ENCODE results near the gene LYG2.
"Not testable (repeated sequence)": the region's sequence is repeated elsewhere in the genome, so short reads cannot be mapped to it uniquely, and the experiment has no call there.

The LYG2 gene

DNA sequence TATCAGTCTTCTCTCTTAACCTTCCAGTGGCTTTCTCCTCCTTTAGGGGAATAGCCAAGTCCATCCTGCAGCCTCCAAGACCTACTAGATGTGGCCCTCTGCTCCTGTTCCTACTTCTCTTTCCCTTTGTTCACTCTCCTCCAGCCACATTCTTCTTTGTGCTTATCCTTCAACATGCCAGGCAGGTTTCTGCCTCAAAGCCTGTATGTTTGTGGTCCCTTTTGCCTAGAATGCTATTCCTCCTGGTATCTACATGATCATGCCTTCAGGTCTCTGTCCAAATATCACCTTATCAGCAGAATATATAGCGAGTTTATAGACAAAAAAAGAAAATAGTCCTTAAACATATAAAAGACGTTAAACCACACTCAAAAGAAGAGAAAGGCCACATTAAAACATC, 5.5 kb downstream of the LYG2 start:
- no peaks in the 10 kb centered on the region for H3K9me3 ChIP-seq
- H3K36me3 ChIP-seq (replicated peaks) = no peaks in the 10 kb centered on the region
- no peaks in the 10 kb centered on the region for H3K4me1 ChIP-seq
- no peaks in the 10 kb centered on the region for H3K27me3 ChIP-seq (ENCODE audit: low read depth)
- in situ Hi-C loops (cut with MboI; ENCODE audit: low sequenced_read_pairs) = no loop called here
- no peak for DNase-seq (ENCODE audit: low spot score in 2 of 2)
- no peak overlapping the region for H3K4me3 ChIP-seq

DNA sequence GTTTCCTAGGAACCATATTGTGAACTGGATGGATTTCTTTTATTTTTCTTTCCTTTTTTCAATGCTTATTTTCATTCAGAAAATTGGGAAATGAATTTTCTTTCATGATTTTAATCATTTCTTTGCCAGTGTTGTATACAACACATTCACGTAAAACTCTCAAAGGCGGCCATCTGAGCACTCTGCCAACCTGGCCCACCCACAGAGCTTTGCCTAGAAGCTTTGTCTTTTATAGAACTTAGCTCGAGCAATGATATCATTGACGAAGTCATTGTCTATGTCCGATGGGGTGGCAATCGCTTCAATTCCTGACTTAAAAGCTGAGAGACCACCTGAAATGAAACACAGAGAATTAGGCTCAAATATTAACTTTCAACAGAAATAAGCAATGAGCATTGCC, 13.3 kb downstream of the LYG2 start:
- Histone ChIP-seq H3K4me1 (no peaks in the 10 kb centered on the region), H3K27me3 (ENCODE audit: low read depth) (no peaks in the 10 kb centered on the region), H3K36me3 (replicated peaks) (no peaks in the 10 kb centered on the region), H3K9me3 (no peaks in the 10 kb centered on the region), H3K4me3 (no peak overlapping the region)
- in situ Hi-C loops (cut with MboI; ENCODE audit: low sequenced_read_pairs) = no loop called here
- no peak for DNase-seq (ENCODE audit: low spot score in 2 of 2)

DNA sequence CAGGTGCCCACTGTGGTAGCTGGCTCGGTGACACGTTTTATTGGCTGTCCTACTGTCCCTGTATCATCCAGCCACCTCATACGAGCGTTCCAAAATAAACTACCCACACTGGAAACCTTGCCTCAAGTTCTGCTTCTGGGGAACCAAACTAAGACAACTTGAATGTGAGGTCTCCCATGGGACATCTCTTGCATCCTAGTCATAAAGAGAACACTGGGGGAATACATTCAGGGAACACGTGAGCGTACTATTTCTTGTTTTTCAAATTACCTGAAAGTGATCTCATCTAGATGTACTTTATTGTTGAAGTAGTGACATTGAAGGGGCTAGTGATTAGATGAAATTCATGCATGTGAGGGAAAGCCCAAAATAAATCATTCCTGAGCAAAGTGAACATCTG, 15.0 kb downstream of the LYG2 start:
- in situ Hi-C loops (cut with MboI; ENCODE audit: low sequenced_read_pairs) = no loop called here
- H3K4me1 ChIP-seq = no peaks in the 10 kb centered on the region
- no peak for DNase-seq (ENCODE audit: low spot score in 2 of 2)

DNA sequence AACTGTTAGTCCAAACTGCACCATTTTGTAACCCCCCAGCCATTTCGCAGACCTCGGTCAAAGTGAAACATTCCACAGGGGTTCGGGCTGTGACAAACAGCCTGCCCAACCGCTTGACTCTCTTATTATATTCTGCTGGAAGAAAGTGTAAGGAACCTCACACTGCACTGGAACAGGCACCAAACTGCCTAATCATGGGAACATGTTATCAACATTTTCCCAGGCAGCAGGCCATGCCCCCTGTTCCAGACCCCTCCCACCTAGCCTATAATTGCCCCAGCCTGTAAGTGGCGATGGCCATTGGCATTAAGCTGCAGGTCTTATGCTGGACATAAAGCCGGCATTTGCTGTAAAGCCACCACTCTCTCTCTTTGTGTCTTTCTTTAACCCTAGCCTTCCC, 16.9 kb downstream of the LYG2 start:
- H3K27me3 ChIP-seq (ENCODE audit: low read depth) = no peaks in the 10 kb centered on the region
- H3K36me3 ChIP-seq (replicated peaks) = no peaks in the 10 kb centered on the region
- in situ Hi-C loops (cut with MboI; ENCODE audit: low sequenced_read_pairs) = no loop called here
- DNase-seq (ENCODE audit: low spot score in 2 of 2) = no peak
- no peaks in the 10 kb centered on the region for H3K9me3 ChIP-seq
- H3K4me3 ChIP-seq = no peak overlapping the region
- no peaks in the 10 kb centered on the region for H3K4me1 ChIP-seq

More for the DNA sequence above, 15.0 kb downstream of the LYG2 start:
- H3K27me3 ChIP-seq (ENCODE audit: low read depth) = no peaks in the 10 kb centered on the region
- no peaks in the 10 kb centered on the region for H3K9me3 ChIP-seq
- H3K36me3 ChIP-seq (replicated peaks) = no peaks in the 10 kb centered on the region
- H3K4me3 ChIP-seq = no peak overlapping the region

DNA sequence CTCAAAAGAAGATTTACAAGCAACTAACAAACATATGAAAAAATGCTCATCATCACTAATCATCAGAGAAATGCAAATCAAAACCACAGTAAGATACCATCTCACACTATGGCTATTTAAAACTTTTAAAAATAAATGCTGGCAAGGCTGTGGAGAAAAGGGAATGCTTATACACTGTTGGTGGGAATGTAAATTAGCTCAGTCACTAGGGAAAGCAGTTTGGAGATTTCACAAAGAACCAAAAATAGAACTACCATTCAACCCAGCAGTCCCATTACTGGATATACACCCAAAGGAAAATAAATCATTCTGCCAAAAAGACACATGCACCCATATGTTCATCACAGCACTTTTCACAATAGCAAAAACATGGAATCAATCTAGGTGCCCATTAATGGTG, 22.3 kb downstream of the LYG2 start:
- H3K27me3 ChIP-seq (ENCODE audit: low read depth); in situ Hi-C loops (cut with MboI; ENCODE audit: low sequenced_read_pairs); H3K4me1 ChIP-seq; DNase-seq (ENCODE audit: low spot score in 2 of 2); H3K9me3 ChIP-seq; H3K36me3 ChIP-seq (replicated peaks); H3K4me3 ChIP-seq: not testable (repeated sequence)

DNA sequence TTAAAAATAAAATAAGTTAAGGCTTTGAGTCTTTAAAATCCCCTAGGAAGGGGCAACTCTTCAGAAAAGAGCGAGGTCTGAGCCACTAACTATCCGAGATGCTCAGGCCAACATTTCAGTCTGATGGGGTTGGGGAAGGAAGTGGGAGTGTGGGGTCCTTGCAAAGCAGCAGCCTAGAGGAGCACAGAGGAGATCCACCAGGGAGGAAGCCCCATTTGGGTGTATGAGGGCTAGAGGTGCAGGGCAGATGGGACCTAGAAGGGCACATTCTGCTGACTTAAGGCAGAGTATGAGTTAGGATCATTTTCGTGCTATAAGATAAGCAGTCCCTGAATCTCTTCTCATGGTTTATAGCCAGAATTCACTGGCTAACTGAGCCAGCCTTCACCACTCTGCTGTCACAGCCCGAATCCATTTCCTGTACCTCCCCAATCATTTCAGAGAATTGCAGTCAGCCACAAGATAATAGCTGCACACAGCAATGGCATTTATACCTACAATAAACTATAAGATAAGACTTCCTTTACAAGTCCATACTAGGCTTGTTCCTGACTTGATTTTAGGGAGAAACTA, 37.5 kb downstream of the LYG2 start:
- Histone ChIP-seq H3K4me1 (no peaks in the 10 kb centered on the region), H3K4me3 (no peak overlapping the region), H3K9me3 (no peaks in the 10 kb centered on the region), H3K27me3 (ENCODE audit: low read depth) (no peaks in the 10 kb centered on the region), H3K36me3 (replicated peaks) (no peaks in the 10 kb centered on the region)
- DNase-seq (ENCODE audit: low spot score in 2 of 2) = no peak
- in situ Hi-C loops (cut with MboI; ENCODE audit: low sequenced_read_pairs) = no loop called here

DNA sequence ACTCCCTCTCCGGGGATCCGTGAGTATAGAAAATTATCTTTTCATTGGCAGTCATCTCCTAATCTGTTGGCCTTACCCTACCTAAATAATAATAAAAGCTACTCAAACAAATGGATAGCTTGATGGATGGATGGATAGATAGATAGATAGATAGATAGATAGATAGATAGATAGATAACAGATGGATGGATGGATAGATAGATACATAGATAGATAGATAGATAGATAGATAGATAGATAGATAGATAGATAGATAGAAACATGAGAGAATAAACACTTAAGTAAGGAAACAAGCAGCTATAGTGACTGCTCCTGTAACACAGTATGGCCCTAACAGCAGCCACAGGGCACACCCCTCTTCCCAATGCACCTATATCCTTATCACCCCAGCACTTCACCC, 39.4 kb downstream of the LYG2 start:
- in situ Hi-C loops (cut with MboI; ENCODE audit: low sequenced_read_pairs) = no loop called here
- no peak for DNase-seq (ENCODE audit: low spot score in 2 of 2)
- H3K4me3 ChIP-seq = no peak overlapping the region
- no peaks in the 10 kb centered on the region for H3K9me3 ChIP-seq
- H3K27me3 ChIP-seq (ENCODE audit: low read depth) = no peaks in the 10 kb centered on the region
- no peaks in the 10 kb centered on the region for H3K4me1 ChIP-seq
- no peaks in the 10 kb centered on the region for H3K36me3 ChIP-seq (replicated peaks)

DNA sequence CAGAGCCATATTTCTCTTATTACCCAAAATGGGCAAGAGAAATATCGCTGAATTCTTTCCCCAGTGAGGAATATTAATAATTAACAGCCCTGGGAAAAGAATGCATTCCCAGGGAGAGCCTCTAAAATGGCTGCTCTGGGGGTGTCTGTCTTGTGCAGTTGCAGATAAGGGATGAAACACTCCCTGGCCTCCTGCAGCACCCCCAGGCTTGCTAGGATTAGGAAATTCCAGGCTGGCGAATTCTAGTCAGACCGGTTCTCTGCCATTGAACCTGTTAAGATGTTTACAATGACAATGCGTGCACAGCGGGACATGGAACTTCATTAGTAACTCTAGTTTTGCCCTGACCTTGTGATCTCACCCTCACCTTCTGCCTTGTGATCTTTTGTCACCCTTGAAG, 50.0 kb downstream of the LYG2 start:
- Histone ChIP-seq H3K4me3 (no peak overlapping the region), H3K4me1 (no peaks in the 10 kb centered on the region), H3K36me3 (replicated peaks) (peaks cover 8% of the 10 kb centered on the region; the same call in 1 of the 2 replicates), H3K27me3 (ENCODE audit: low read depth) (no peaks in the 10 kb centered on the region), H3K9me3 (no peaks in the 10 kb centered on the region)
- in situ Hi-C loops (cut with MboI; ENCODE audit: low sequenced_read_pairs) = no loop called here
- no peak for DNase-seq (ENCODE audit: low spot score in 2 of 2)

DNA sequence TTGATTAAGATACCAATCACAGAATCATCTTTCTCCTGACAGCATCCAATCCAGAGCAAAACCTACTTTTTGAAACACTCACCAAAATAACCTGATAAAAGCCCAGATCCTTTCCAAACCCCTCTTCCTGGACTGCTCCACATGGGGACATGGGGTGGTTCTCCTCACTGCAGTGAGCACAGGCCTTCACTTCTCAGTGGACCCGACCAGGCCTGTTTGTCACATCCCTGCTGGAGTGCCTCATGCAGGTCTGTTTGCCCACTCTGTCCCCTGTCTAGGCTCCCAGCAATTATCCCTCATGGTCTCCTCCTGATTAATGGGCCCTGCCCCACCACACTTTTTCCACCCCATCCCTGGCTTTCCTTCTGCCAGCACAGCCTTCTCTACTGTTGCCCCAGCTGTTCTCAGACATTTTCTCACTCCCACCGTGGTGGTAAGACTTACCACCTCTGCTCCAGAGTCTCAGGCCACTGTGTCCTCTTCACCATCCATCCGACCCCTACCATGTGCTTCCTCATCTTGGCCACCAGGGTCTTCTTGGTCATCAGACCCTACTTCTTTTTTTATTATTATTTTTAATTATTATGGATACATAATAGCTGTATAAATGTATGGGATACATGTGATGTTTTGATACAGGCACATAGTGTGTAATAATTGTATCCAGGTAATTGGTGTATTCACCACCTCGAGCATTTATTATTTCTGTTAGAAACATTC, 53.3 kb downstream of the LYG2 start:
- Histone ChIP-seq H3K4me1 (no peaks in the 10 kb centered on the region), H3K36me3 (replicated peaks) (peaks cover 25% of the 10 kb centered on the region), H3K4me3 (no peak overlapping the region), H3K27me3 (ENCODE audit: low read depth) (no peaks in the 10 kb centered on the region), H3K9me3 (no peaks in the 10 kb centered on the region)
- in situ Hi-C loops (cut with MboI; ENCODE audit: low sequenced_read_pairs) = no loop called here
- no peak for DNase-seq (ENCODE audit: low spot score in 2 of 2)

DNA sequence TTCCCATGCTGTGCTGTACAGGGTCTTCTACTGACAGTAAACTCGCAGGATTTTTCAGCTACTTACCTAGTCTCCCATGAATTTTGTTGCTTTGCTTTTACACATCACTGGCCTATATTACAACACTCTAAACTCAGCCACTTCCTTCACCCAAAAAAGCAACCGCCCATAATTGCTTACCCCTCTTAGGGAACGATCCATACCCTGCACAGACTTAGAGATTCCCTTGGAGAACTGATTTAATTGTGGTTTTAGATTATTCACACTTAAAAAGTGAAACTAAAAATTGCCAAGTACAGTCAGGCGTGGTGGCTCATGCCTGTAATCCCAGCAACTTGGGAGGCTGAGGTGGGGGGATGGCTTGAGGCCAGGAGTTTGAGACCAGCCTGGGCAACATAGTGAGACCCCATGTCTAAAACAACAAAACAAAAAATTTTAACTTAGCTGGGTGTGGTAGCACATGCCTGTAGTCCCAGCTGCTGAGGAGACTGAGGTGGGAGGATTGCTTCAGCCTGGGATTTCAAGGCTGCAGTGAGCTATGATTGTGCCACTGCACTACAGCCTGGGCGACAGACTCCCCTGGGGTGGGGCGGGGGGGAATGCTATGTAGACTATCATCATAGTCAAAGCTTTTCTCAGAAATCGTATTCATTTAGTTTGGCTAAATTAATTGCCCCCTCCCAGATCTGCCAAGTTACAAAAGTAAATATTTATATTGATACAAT, 55.2 kb downstream of the LYG2 start:
- Histone ChIP-seq H3K4me1 (no peaks in the 10 kb centered on the region), H3K36me3 (replicated peaks) (peaks cover 42% of the 10 kb centered on the region), H3K27me3 (ENCODE audit: low read depth) (no peaks in the 10 kb centered on the region), H3K9me3 (no peaks in the 10 kb centered on the region), H3K4me3 (no peak overlapping the region)
- in situ Hi-C loops (cut with MboI; ENCODE audit: low sequenced_read_pairs) = no loop called here
- no peak for DNase-seq (ENCODE audit: low spot score in 2 of 2)

DNA sequence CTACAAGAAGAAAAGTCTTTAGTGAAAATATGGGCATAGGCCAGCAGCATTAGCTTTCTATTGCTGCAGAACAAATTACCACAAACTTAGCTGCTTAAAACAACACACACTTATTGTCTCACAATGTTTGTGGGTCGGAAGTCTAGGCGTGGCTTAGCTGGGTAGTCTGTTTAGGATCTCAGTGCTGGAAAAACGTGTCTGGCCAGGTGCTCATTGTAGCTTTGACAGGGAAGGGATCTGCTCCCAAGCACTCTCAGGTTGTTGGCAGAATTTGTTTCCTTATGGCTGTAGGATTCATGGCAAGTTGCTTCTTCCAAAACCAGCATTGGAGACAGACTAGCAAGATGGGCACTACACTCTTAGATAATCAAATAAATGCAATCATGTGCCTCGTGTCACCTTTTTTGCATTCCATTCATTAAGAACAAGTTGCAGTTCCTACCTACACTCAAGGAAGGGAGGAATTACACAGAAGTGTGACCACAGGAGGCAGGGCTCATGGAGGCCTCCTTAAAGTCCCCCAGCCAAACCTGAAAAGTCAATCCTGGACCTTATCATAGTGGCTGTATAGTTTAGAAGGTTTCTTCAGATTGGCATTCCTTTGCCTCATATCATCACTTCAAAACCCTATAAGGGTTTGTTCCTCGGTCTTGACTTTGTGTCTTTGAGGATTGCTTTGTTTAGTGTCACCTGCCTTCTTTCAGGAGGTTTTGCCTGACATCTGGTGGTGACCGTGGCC, 57.2 kb downstream of the LYG2 start:
- Histone ChIP-seq H3K4me1 (no peaks in the 10 kb centered on the region), H3K9me3 (no peaks in the 10 kb centered on the region), H3K4me3 (no peak overlapping the region), H3K27me3 (ENCODE audit: low read depth) (no peaks in the 10 kb centered on the region), H3K36me3 (replicated peaks) (peaks cover 54% of the 10 kb centered on the region)
- in situ Hi-C loops (cut with MboI; ENCODE audit: low sequenced_read_pairs) = loop anchor here (25.0 kb wide), 1 partner anchor 289 kb away; the partner anchor contains the start of gene REV1
- DNase-seq (ENCODE audit: low spot score in 2 of 2) = no peak

DNA sequence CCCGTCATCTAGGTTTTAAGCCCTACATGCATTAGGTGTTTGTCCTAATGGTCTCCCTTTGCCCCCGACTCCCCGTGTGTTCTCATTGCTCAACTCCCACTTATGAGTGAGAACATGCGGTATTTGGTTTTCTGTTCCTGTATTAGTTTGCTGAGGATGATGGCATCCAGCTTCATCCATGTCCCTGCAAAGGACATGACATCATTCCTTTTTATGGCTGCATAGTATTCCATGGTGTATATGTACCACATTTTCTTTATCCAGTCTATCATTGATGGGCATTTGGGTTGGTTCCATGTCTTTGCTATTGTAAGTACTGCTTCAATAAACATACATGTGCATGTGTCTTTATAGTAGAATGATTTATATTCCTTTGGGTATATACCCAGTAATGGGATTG, 63.1 kb downstream of the LYG2 start:
- not testable (repeated sequence) for H3K9me3 ChIP-seq; H3K4me1 ChIP-seq; H3K27me3 ChIP-seq (ENCODE audit: low read depth); H3K4me3 ChIP-seq; DNase-seq (ENCODE audit: low spot score in 2 of 2)
- H3K36me3 ChIP-seq (replicated peaks) = peaks cover 75% of the 10 kb centered on the region
- in situ Hi-C loops (cut with MboI; ENCODE audit: low sequenced_read_pairs) = loop anchor here (25.0 kb wide), 1 partner anchor 295 kb away; the partner anchor contains the start of gene REV1
